Measurements from ENCODE around the gene ERLIN1.
"Not testable (repeated sequence)": the region's sequence is repeated elsewhere in the genome, so short reads cannot be mapped to it uniquely, and the experiment has no call there.

ERLIN1 gene

GRCh38 chr10:100131571-100131970 lies 54.3 kb downstream of the ERLIN1 start:
- DNase-seq, result no peak

GRCh38 chr10:100130831-100131230 lies 55.0 kb downstream of the ERLIN1 start:
- no peak for DNase-seq

GRCh38 chr10:100129424-100129823 lies 56.4 kb downstream of the ERLIN1 start:
- no peak for DNase-seq

GRCh38 chr10:100128951-100129350 lies 56.9 kb downstream of the ERLIN1 start:
- DNase-seq, result no peak

GRCh38 chr10:100125335-100125734 lies 60.5 kb downstream of the ERLIN1 start:
- not testable (repeated sequence) for DNase-seq

- DNase-seq, result no peak
Observed at GRCh38 chr10:100124097-100124496, 61.7 kb downstream of the ERLIN1 start.

GRCh38 chr10:100122780-100123179 lies 63.0 kb downstream of the ERLIN1 start:
- no peak for DNase-seq

GRCh38 chr10:100120550-100120949 lies 65.3 kb downstream of the ERLIN1 start:
- no peak for DNase-seq

- DNase-seq, result no peak
Observed at GRCh38 chr10:100119726-100120125, 66.1 kb downstream of the ERLIN1 start.

GRCh38 chr10:100114976-100115770 lies 70.7 kb downstream of the ERLIN1 start:
- DNase-seq, result no peak

- no peak for DNase-seq
Observed at GRCh38 chr10:100114460-100114859, 71.4 kb downstream of the ERLIN1 start.

- DNase-seq, result peak in 1 of 2 experiments; percentile 9
Observed at GRCh38 chr10:100109670-100110069, 76.2 kb downstream of the ERLIN1 start.

- no peak for DNase-seq
Observed at GRCh38 chr10:100106865-100107264, 79.0 kb downstream of the ERLIN1 start.

- no peak for DNase-seq
Observed at GRCh38 chr10:100104300-100104699, 81.5 kb downstream of the ERLIN1 start.

- no peak for DNase-seq
Observed at GRCh38 chr10:100103581-100103980, 82.2 kb downstream of the ERLIN1 start.

- no peak for DNase-seq
Observed at GRCh38 chr10:100101192-100102076, 84.4 kb downstream of the ERLIN1 start.

- no peak for DNase-seq
Observed at GRCh38 chr10:100100651-100101184, 85.1 kb downstream of the ERLIN1 start.

All from NCI-H1930 (cell line).